ENCODE measurements around the gene DDX53.

DNA sequence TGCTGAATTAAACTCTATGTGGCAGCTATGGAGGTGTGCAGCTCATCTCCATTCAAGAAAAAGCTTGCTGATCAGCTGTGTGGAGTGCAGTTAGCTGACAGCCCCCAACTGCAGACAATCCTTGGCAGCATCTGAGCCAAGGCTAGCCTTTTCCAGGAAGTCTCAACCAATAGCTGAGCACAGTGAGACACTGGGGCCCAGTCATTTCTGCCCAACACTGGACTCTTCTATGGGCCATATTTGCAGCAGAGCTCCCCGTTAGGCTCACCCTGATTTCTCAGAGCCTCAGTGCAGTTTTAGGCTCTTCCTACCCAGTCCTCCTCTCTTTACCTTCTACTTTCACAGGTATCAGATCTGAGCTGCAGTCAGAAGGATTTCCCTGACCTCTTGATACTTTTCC, 12.9 kb downstream of the DDX53 start:
- TF ChIP-seq, protein P1, sequence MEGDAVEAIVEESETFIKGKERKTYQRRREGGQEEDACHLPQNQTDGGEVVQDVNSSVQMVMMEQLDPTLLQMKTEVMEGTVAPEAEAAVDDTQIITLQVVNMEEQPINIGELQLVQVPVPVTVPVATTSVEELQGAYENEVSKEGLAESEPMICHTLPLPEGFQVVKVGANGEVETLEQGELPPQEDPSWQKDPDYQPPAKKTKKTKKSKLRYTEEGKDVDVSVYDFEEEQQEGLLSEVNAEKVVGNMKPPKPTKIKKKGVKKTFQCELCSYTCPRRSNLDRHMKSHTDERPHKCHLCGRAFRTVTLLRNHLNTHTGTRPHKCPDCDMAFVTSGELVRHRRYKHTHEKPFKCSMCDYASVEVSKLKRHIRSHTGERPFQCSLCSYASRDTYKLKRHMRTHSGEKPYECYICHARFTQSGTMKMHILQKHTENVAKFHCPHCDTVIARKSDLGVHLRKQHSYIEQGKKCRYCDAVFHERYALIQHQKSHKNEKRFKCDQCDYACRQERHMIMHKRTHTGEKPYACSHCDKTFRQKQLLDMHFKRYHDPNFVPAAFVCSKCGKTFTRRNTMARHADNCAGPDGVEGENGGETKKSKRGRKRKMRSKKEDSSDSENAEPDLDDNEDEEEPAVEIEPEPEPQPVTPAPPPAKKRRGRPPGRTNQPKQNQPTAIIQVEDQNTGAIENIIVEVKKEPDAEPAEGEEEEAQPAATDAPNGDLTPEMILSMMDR (IDR thresholded peaks at IDR 0.05; ENCODE audit: insufficient read depth, low read length, poor library complexity, severe bottlenecking) = no peak
- TF ChIP-seq EZH2phosphoT487 (conservative IDR thresholded peaks at IDR 0.05; ENCODE audit: low read length) = no peak
